B cell (primary cell): ENCODE measurements around the gene AP3M1. TPM values are rescaled to one million over a fixed set of nuclear protein-coding genes. Genes with fewer than 3 reads are reported as not detected.

ENCODE experiments used
- ATAC-seq: fragments of 200-7000 bp; cut with Tn5 transposase; one replicate; pipeline ENCODE4 v1.10.0; 2021; ENCODE audit warnings: low read depth, mild to moderate bottlenecking, moderate number of reproducible peaks, moderate library complexity
- CTCF ChIA-PET: fragments of 350-600 bp; sonication (Branson Sonifier 250); formaldehyde crosslinking; loops from one replicate; lab custom pipeline; 2021; ENCODE audit warnings: antibody characterized with exemption, inconsistent platforms; lab: Charles Lee
- POLR2A ChIA-PET: fragments of 350-600 bp; sonication (Branson Sonifier 250); formaldehyde crosslinking; loops from one replicate; lab custom pipeline; 2021; ENCODE audit warnings: antibody characterized with exemption; lab: Charles Lee
- DNase-seq: peaks from one replicate; pipeline ENCODE4 v3.0.0; 2013
- H2AFZ ChIP-seq: 2 replicates; pipeline ENCODE4 v1.6.1; 2012; ENCODE audit warnings: mild to moderate bottlenecking, low read depth, low read length; ENCODE audit not compliant: insufficient read depth, poor library complexity, severe bottlenecking
- H3K27ac ChIP-seq, 2 donors: 1 replicate in 1 of 2; 2 replicates in 1 of 2; pipeline ENCODE4 v1.5.1; 2012 to 2013; ENCODE audit warnings: low read length in 2 of 2, mild to moderate bottlenecking in 2 of 2, moderate library complexity in 1 of 2
- H3K27me3 ChIP-seq, 4 experiments: fragments of 200-600 bp in 1 of 4; sonication (generic) in 1 of 4; replicated peaks in 1 of 4; 1 replicate in 2 of 4; 2 replicates in 2 of 4; pipeline versions ENCODE4 v1.6.1 to v1.7.0; 2013 to 2016; ENCODE audit warnings: low read length in 3 of 4, mild to moderate bottlenecking in 2 of 4, mixed read lengths in 1 of 4, moderate library complexity in 1 of 4; ENCODE audit not compliant: insufficient read depth in 4 of 4, control insufficient read depth in 3 of 4; ENCODE audit errors: control extremely low read depth in 1 of 4
- H3K36me3 ChIP-seq, 2 experiments: replicated peaks in 1 of 2; 1 replicate in 1 of 2; 2 replicates in 1 of 2; pipeline versions ENCODE4 v1.6.1 to v1.7.1; 2013; ENCODE audit warnings: low read length in 1 of 2; ENCODE audit not compliant: insufficient read depth in 2 of 2, control insufficient read depth in 1 of 2; ENCODE audit errors: control extremely low read depth in 1 of 2, extremely low read depth in 1 of 2
- H3K4me1 ChIP-seq, 2 donors: fragments of 200-600 bp in 1 of 2; sonication (generic) in 1 of 2; 1 replicate in 1 of 2; 2 replicates in 1 of 2; pipeline versions ENCODE4 v1.5.1 to v1.6.1; 2013 to 2017; ENCODE audit warnings: low read length in 2 of 2; ENCODE audit not compliant: control insufficient read depth in 2 of 2, insufficient read depth in 2 of 2
- H3K4me2 ChIP-seq: replicated peaks from 2 replicates; pipeline ENCODE3; 2012; ENCODE audit warnings: mild to moderate bottlenecking, low read depth, low read length; ENCODE audit not compliant: poor library complexity, severe bottlenecking
- H3K4me3 ChIP-seq, 5 experiments: fragments of 200-600 bp in 1 of 5; sonication (generic) in 1 of 5; 1 replicate in 3 of 5; 2 replicates in 2 of 5; pipeline versions ENCODE4 v1.5.1 to v1.7.0; 2011 to 2016; ENCODE audit warnings: low read length in 4 of 5, mild to moderate bottlenecking in 4 of 5, low read depth in 2 of 5, control low read depth in 1 of 5, moderate library complexity in 1 of 5; ENCODE audit not compliant: insufficient read depth in 1 of 5; ENCODE audit errors: control extremely low read depth in 1 of 5, extremely low read depth in 1 of 5
- H3K79me2 ChIP-seq: fragments of 200-600 bp; sonication (generic); one replicate; pipeline ENCODE4 v1.6.0; 2016; ENCODE audit warnings: low read length; ENCODE audit not compliant: control insufficient read depth, insufficient read depth
- H3K9ac ChIP-seq: fragments of 200-600 bp; sonication (generic); 2 replicates; pipeline ENCODE4 v1.6.1; 2017; ENCODE audit warnings: mild to moderate bottlenecking, low read length, moderate library complexity
- H3K9me3 ChIP-seq, 3 donors: one replicate each; pipeline versions ENCODE4 v1.6.1 to v1.7.1; 2013; ENCODE audit warnings: low read length in 2 of 3; ENCODE audit not compliant: control insufficient read depth in 2 of 3, insufficient read depth in 1 of 3; ENCODE audit errors: control extremely low read depth in 1 of 3
- H4K20me1 ChIP-seq: 2 replicates; pipeline ENCODE4 v1.6.0; 2012; ENCODE audit warnings: mild to moderate bottlenecking, low read length; ENCODE audit not compliant: insufficient read depth, control insufficient read depth, poor library complexity, severe bottlenecking
- H3K27ac Mint-ChIP-seq: one replicate; pipeline ENCODE4 v1.8.0; 2021; ENCODE audit warnings: mixed read lengths
- H3K27me3 Mint-ChIP-seq: one replicate; pipeline ENCODE4 v1.8.0; 2021; ENCODE audit warnings: mixed read lengths
- H3K4me1 Mint-ChIP-seq: one replicate; pipeline ENCODE4 v1.8.0; 2021; ENCODE audit warnings: mixed read lengths
- H3K4me3 Mint-ChIP-seq: one replicate; pipeline ENCODE4 v1.8.0; 2021; ENCODE audit warnings: mixed read lengths
- H3K9me3 Mint-ChIP-seq: one replicate; pipeline ENCODE4 v1.8.0; 2022; ENCODE audit warnings: mixed read lengths; ENCODE audit not compliant: insufficient read depth
- CTCF ChIP-seq: fragments of 200-600 bp; IDR thresholded peaks from one replicate; pipeline ENCODE4 v1.8.0; 2022; ENCODE audit warnings: antibody characterized with exemption, mild to moderate bottlenecking
- EZH2 ChIP-seq: IDR thresholded peaks from 2 replicates; pipeline ENCODE4 v1.6.1; 2012; ENCODE audit warnings: borderline replicate concordance, low read depth, mild to moderate bottlenecking, moderate library complexity, low read length; ENCODE audit not compliant: insufficient read depth, poor library complexity, severe bottlenecking
- WGBS: methylation state at CpG from one replicate; pipeline ENCODE4 v1.1.5; 2013; ENCODE audit warnings: missing lambda C conversion rate; ENCODE audit not compliant: insufficient coverage; 5-methylcytosine and 5-hydroxymethylcytosine counted together
- intact Hi-C: fragments of 100-400 bp; cut with micrococcal nuclease; formaldehyde crosslinking; loops from one replicate; pipeline ENCODE4 v1.10.0; 2022
- polyA plus RNA-seq: library from polyadenylated mRNA; depleted of rRNA; stranded (reverse); fragments of >200 nt; gene quantifications from 2 replicates; pipeline ENCODE4 v1.2.3, GENCODE V29; 2012
- total RNA-seq, 2 donors: library from RNA; stranded (reverse); fragments of 120-200 nt in 1 of 2; gene quantifications; 1 replicate in 1 of 2; 2 replicates in 1 of 2; pipeline versions ENCODE4 v1.2.3 to v1.2.4, GENCODE V29; 2013 to 2022

The AP3M1 gene
- total and polyA plus RNA-seq, 2 donors (not counting 1 experiment from before 2014, with no cell fraction given), result 21.6 to 50.4 TPM

GRCh38 chr10:74094231-74094630 is 56.4 kb downstream of the AP3M1 start:
- H3K27me3 Mint-ChIP-seq, result no peaks in the 10 kb centered on the region
- Histone ChIP-seq H4K20me1 (no peaks in the 10 kb centered on the region), H3K9me3 (no peaks in the 10 kb centered on the region), H3K9ac (no peak overlapping the region), H3K27ac (no peak overlapping the region), H3K4me2 (no peak overlapping the region), H3K36me3 (peaks cover 6 to 58% of the 10 kb centered on the region in 2 experiments), H3K4me3 (no peak overlapping the region), H2AFZ (no peak overlapping the region), H3K79me2 (no peaks in the 10 kb centered on the region), H3K4me1 (peaks cover 11 to 13% of the 10 kb centered on the region in 2 donors), H3K27me3 (no peaks in the 10 kb centered on the region)
- POLR2A ChIA-PET, result no interaction called here
- 97% methylated on average over 7 of the region's 7 CpGs for WGBS
- H3K27ac Mint-ChIP-seq, result no peak overlapping the region
- no peak overlapping the region for H3K4me3 Mint-ChIP-seq
- intact Hi-C loops, result no loop called here
- CTCF ChIA-PET, result interaction anchor here (1.0 to 3.4 kb wide), 3 partner anchors 9 to 141 kb away, joined by 3 to 10 read pairs (median 4); no protein-coding TSS in a partner anchor
- no peaks in the 10 kb centered on the region for H3K9me3 Mint-ChIP-seq
- H3K4me1 Mint-ChIP-seq, result peaks cover 21% of the 10 kb centered on the region
- DNase-seq (no peak), ATAC-seq (no peak)
- TF ChIP-seq EZH2, result no peak
- no peak for TF ChIP-seq CTCF

GRCh38 chr10:74093530-74094164 is 57.0 kb downstream of the AP3M1 start:
- H3K4me1 ChIP-seq, result peaks cover 11 to 13% of the 10 kb centered on the region in 2 donors
- H3K79me2 ChIP-seq, result no peaks in the 10 kb centered on the region
- H3K36me3 ChIP-seq, result peaks cover 9 to 58% of the 10 kb centered on the region in 2 experiments
- POLR2A ChIA-PET, result no interaction called here
- TF ChIP-seq CTCF, result no peak
- DNase-seq (no peak), ATAC-seq (no peak)
- H4K20me1 ChIP-seq, result no peaks in the 10 kb centered on the region
- Mint-ChIP-seq H3K27ac (no peak overlapping the region), H3K27me3 (no peaks in the 10 kb centered on the region), H3K4me3 (no peak overlapping the region), H3K9me3 (no peaks in the 10 kb centered on the region), H3K4me1 (peaks cover 18% of the 10 kb centered on the region)
- no CpG with 5 or more reads among the region's 4 CpGs for WGBS
- intact Hi-C loops, result no loop called here
- no peak overlapping the region for H3K4me2 ChIP-seq
- H2AFZ ChIP-seq, result no peak overlapping the region
- H3K9ac ChIP-seq, result no peak overlapping the region
- H3K27ac ChIP-seq, result no peak overlapping the region
- H3K4me3 ChIP-seq, result no peak overlapping the region
- no peaks in the 10 kb centered on the region for H3K27me3 ChIP-seq
- CTCF ChIA-PET, result interaction anchor here (1.0 to 3.4 kb wide), 3 partner anchors 9 to 141 kb away, joined by 3 to 10 read pairs (median 4); no protein-coding TSS in a partner anchor
- no peaks in the 10 kb centered on the region for H3K9me3 ChIP-seq
